Right lobe of liver (tissue), 4 donors: ENCODE measurements around the gene CFAP107.

Source experiments
- CTCF ChIP-seq, 4 donors: fragments of 200-600 bp in 3 of 4; fragments of 450-650 bp in 1 of 4; IDR thresholded peaks; one replicate each; pipeline versions ENCODE4 v1.5.1 to v1.8.0; 2016 to 2022; ENCODE audit warnings: antibody characterized with exemption in 4 of 4, mild to moderate bottlenecking in 2 of 4
- POLR2A ChIP-seq: fragments of 450-650 bp; IDR thresholded peaks from one replicate; pipeline ENCODE4 v1.6.1; 2017; ENCODE audit warnings: antibody characterized with exemption, mild to moderate bottlenecking
- donor health status: DM: no; HTN: no; CAD: no.
- donor health status: DM: no; HTN: no; CAD: no.
- donor health status: DM: no; HTN: yes; CAD: no.

DNA sequence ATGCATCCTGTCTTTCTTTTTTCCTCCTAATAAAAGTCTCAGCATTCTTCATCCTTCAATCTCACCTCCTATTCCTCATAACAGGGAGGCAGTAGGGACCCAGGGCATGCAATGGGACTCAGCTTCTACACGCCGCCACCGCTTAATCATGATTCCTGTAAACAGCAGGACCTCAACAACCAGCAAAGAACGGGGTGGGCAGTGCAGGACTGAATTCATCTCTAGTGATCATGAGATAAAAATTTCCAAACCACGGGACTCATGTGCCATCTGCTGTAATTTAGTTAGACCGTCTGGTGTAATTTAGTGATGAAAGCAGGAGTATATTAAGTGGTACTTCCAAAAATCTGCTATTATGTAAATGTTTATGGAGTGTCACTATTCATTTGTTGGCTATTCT, 32.9 kb downstream of the CFAP107 start:
- TF ChIP-seq POLR2A (no peak), CTCF (IDR thresholded peaks at IDR 0.05) (no peak)
